SH-SY5Y (cell line): Measurements from ENCODE around the gene MFN1.

ENCODE experiments used
- GATA2 ChIP-seq: IDR thresholded peaks from 2 replicates; pipeline ENCODE4 v1.6.1; 2011; ENCODE audit warnings: mild to moderate bottlenecking, low read depth, low read length
- GATA3 ChIP-seq: IDR thresholded peaks from 2 replicates; pipeline ENCODE4 v1.6.1; 2011; ENCODE audit warnings: low read depth, mild to moderate bottlenecking, low read length, moderate library complexity

DNA sequence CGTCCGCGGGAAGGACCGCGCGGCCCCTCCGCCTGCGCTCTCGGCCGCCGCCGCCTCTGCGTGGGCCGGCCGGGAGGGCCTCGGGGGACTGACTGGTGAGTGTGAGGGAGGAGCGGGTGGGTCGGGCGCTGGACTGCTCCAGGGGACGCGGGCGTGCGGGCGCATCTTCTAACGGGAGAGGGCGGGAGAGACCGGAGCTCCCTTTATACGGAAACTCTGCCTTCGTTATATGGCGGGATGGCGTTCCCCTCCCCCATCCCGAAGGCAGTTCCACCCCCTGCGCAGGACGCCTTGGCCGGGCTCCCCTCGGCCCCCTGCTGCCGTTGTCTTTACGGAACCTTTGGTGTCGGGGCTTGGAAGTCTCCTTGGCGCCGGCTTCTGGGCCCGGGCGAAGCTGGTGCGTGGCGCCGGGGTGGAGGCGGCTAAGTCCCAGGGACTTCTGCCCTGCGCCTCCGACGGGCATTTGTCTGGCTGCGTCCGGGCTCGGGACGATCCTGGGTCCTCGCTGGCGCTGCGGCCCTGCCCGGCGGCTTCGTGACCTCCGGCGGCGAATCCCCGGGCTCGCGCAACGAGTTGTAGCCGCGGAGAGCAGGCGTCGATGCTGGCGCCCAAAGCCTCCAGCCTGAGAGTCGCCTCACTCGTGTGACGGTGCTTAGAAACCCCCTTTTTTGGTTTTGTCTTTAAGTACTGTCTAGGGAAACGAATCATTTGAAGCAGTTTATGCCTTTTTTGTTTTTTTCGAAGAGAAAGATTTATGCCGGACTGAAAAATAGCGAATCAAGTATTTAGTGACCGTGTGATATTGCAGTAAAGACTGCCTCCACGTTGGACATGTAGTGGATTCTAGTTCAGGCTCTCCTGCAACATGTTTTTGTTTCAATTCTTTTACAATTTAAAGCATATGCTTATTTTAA lies 24.1 kb upstream of the MFN1 start:
- TF ChIP-seq GATA2 (no peak), GATA3 (no peak)
